ENCODE results near the gene EXOC1L.

EXOC1L gene, protein sequence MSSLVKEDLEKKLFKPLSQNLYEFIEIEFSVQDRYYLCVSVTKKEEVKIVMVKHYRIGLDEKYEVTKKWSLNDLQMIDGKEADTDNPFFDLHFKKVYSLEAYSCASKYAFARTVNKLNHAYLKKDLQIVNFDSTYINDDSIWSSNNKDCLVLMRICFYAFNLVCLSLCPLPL

GRCh38 chr4:55819634-55820033, at the start of gene EXOC1L:
Gene EXOC1L, plus strand, starts transcription at chr4:55819790. Its CDS starts 237 bp downstream, at chr4:55820027.
- no peak for DNase-seq

DNA sequence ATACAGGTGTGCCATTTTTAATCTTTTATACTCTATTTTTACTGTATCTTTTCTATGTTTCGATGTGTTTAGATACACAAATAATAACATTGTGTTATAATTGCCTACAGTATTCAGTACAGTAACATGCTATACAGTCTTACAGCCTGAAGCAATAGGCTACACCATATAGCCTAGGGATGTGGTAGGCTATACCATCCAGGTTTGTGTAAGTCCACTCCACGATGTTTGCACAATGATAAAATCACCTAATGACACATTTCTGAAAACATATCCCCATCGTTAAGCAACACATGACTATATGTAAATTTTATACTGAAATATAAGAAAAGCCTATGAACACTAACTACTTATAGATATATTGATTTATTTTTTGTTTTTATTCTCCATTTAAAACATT, 48.9 kb upstream of the EXOC1L start:
- DNase-seq, result no peak

GRCh38 chr4:55781341-55781740, 38.2 kb upstream of the EXOC1L start:
- no peak for DNase-seq

DNA sequence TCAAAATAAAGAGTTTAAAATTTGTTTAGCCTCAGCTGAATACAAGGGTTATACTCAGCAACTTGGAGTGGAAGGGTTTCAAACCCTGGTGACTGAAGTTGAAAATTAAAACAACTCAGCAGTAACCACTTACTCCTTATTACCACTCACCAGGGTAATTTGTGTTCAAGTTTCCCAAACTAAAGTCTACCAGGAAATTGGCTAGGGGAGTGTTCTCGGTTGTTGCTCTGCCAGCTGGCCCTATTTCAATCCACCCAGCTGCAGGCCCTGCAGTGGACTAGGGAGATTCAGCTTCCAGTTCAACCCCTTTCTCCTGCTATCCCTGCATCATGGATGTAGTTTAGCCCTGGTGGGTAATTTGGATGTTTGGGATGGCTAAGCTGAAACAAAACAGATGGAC, 37.8 kb upstream of the EXOC1L start:
- no peak for DNase-seq

DNA sequence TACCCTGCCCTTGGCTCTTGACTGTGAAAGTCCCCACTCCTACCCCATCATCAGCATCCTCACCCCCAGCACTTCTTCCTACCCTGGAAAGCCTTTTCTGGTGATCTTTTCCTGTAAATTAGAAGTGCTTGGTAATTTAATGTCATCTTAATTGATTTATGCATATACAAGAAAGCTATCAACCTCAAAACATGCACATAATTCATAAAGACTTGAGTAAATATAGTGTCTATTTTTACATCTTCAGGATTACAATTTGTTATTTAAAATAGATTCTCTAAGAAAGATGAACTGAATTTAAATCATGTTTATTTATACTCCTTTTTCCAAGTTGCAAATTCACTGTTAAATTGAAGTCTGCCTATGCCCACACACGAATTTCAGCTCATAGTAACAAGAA, 36.0 kb upstream of the EXOC1L start:
- DNase-seq, result no peak

DNA sequence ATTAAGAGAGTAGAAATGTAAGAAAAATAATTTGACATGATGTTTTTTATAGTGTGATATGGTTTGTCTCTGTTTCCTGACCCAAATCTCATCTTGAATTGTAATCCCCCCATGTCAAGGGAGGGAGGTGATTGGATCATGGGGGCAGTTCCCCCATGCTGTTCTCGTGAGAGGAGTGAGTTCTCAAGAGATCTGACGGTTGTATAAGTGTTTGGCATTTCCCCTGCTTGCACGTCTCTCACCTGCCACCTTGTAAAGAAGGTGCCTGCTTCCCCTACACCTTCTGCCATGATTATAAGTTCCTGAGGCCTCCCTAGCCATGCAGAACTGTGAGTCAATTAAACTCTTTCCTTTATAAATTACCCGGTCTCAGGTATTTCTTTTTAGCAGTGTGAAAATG, 34.8 kb upstream of the EXOC1L start:
- no peak for DNase-seq

- no peak for DNase-seq
Measured at GRCh38 chr4:55791666-55792065, 27.9 kb upstream of the EXOC1L start.

- no peak for DNase-seq
Measured at GRCh38 chr4:55793479-55793878, 26.1 kb upstream of the EXOC1L start.

DNA sequence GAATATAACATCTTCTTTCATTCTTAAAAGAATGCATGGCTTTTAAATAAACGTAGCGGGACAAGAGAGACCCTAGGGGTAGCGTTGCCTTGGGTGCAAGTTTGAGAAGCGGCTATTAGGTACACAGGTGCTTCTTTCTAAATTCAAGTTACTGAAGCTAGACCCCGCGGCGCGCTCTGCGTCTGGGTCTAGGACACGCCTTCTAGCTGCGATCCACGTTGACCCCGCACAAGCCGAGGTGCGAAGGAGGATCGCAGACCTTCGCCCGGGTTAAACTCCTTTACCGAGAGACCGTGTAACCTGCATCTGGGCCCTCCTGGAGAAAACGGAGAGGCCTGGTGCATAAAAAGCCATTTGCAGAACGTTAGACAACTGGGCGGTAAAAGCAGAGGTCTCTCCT, 25.5 kb upstream of the EXOC1L start:
- DNase-seq, result no peak

DNA sequence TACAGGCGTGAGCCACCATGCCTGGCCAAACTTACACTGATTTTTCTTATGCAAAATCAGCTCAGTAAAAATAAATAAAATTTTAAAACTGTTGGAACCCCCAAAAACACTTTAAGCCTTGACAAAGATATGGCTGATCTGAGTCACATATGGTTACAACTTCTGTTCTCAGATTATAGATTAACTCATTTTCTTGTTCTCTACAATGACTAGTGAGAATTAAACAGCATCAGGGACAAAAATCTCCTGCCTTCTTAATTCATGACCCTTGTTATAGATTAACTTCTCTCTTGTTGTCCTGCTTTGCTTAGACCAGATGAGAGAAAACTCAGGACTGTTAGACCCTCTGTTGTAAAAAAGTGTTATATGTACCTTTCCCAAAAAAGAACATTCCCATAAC, 24.2 kb upstream of the EXOC1L start:
- DNase-seq, result no peak

DNA sequence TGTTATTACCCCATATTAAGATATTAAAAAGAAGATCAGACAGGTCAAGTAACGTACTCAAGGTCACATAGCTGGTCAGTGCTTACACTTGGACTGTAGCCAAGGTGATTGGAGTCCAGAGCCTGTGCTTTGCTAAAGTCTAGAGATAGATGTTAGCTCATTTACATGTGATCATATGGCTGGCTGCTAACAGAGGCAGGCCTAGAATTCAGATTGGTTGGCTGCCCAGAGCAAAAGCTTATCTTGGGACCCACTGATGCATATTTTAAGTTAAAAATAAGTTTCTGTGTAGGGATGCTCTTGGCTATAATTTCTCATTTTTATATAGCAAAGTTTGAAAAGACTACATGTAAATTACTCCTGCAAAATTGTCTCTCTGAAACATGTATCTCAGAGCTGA, 18.1 kb upstream of the EXOC1L start:
- DNase-seq, result no peak

GRCh38 chr4:55807556-55807955, 12.0 kb upstream of the EXOC1L start:
- DNase-seq, result no peak

DNA sequence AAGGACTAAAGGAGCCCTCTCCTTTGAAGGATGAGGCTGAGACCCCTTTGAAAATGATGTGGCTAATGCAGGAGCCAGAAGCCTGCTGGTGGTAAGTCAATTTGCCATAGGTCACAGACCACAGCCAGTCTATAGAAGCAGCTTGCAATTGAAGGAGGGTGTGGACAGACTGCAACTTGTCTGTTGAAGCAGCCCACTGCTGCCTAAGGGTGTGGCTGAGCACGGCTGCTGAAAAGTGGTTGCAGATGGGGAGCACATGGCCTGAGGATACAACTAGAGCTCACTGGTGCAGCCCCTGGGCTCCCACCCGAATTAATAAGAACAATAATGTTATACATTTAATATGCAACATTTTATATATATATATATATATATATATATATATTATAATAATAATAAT, 11.4 kb upstream of the EXOC1L start:
- no peak for DNase-seq

DNA sequence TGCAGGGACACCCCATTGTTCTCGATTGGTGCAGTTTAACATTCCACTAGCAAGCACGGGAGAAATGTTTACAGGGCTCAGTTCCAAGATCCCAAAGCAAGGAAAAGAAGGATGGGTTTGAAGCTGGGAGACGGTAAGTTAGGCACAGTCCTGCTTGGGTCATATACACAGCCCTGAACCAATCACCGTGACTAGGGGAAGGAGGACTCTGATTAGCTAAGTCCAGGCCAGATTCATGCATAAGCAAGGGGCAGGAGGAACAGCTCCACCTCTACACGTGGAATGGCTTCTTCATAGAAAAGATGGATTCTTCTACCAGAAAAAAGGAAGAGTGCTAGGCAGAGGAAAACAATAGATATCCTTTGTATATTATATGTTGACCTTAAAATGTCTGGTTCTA, 11.0 kb upstream of the EXOC1L start:
- DNase-seq, result no peak

GRCh38 chr4:55817691-55818090, 1.9 kb upstream of the EXOC1L start:
- DNase-seq, result no peak

DNA sequence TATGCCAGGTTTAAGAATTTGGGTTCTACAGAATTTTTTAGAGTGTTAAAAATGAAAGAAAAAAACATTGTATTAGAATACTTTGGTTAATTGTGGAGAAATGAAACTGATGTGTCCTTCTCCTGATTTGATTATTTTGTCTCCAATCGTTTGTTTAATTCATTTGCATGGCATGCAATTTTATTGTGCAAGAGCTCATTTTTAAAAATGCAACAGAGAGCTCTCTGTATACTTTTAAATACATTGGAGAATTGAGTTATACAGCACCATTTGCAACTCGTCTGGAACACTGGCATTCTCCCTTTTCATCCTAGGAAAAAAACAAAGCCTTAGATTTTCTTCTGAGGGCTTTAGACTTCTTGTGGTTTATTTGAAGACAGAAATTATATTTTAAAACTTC, 689 bp downstream of the EXOC1L start:
- DNase-seq, result no peak

DNA sequence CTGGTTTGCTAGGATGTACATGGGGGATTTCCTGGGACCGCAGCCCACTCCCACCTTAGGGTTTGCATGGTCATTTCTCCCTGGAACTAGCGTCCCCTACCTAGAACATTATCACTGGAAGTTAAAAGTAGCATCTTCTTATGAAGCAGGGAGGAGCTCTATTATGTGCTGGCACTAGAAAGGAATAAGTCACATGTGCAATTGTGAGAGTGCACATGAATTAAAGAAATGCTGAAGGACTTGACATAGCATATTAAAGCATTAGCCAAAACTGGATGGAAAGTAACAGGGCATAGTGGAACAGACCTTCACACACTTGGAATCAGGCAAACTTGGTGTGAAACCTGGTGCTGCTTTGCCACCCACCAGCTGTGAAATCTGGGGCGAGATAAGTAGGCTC, 2.7 kb downstream of the EXOC1L start:
- DNase-seq, result no peak

DNA sequence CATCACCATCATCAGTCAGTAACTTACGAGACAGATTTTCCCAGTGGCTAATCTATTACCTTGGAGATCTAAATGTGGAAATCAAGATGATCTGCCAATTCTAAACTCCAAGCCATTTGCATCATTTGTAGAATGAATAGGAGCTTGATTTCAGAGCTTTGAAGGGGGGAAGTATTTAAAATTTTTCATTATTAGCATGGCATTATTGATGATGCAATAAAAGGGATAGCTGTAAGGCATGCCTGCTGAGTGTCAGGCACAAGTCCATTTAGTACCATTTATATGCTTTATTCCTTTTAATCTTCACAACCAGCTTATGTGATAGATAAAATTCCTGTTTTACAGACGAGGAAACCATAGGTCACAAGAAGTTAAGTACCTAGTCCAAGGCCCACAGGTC, 5.3 kb downstream of the EXOC1L start:
- no peak for DNase-seq

GRCh38 chr4:55826986-55827385, 7.4 kb downstream of the EXOC1L start:
- DNase-seq, result no peak

DNA sequence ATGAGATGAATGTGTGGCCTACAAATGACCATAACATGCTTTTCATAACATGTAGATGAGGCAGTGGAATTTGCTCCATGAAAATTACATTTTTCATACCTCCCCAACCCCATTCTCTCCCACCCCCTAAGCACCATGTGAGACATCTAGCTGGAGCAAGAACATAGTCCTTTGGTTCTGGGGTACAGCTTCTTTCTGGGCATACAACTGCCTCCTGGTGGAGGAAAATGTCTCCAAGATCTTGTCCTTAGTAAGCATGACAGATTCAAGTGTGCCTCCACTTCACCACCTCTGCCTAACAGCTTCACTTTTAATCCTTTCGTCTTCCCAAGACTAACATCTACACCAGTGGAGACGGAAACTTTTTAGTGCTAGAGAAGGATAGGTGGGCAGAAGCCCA, 8.0 kb downstream of the EXOC1L start:
- no peak for DNase-seq

GRCh38 chr4:55830048-55830447, 10.5 kb downstream of the EXOC1L start:
- no peak for DNase-seq

DNA sequence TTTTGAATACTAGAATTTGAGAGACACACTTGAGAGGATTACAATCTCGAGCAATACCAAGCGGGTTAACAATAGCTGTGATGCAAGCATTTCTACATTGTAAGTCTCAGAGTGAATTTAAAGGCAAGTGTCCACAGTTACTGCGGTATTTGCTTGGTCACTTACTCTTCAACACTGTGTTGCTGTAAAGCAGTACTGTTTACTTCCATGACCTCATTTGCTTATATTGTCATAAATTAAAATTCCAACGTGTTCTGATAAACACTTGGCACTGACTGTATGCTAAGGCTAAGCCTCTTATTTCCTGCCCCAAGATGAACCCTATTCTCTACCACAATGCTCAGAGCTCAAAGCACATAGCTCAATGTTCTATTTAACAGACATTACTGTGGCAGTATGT, 11.1 kb downstream of the EXOC1L start:
- DNase-seq, result no peak

- DNase-seq, result no peak
Measured at GRCh38 chr4:55834086-55834795, 14.7 kb downstream of the EXOC1L start.

DNA sequence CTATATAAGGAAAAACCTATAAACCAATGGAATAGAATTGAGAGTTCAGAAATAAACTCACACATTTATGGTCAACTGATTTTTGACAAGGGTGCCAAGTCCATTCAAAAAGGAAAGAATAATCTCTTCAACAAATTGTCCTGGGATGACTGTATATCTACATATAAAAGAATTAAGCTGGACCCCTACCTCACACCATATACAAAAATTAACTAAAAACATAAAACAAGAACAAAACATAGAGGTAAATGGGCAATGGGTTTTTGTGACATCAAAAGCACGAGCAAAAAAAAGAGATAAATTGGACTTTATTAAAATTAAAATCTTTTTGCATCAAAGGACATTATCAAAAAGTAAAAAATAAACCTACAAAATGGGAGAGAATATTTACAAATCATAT, 18.3 kb downstream of the EXOC1L start:
- no peak for DNase-seq

- DNase-seq, result no peak
Measured at GRCh38 chr4:55838356-55838755, 18.8 kb downstream of the EXOC1L start.

Measured in stimulated activated naive CD4-positive, alpha-beta T cell (primary cell).